CD8-positive, alpha-beta memory T cell (primary cell): ENCODE measurements around the gene CCDC152. TPM values are rescaled to one million over a fixed set of nuclear protein-coding genes. Genes with fewer than 3 reads are reported as not detected.

Source experiments
- CTCF ChIA-PET: fragments of 350-600 bp; sonication (Branson Sonifier 250); formaldehyde crosslinking; loops from one replicate; lab custom pipeline; 2021; ENCODE audit warnings: antibody characterized with exemption; lab: Charles Lee
- POLR2A ChIA-PET: fragments of 350-600 bp; sonication (Branson Sonifier 250); formaldehyde crosslinking; loops from one replicate; lab custom pipeline; 2021; ENCODE audit warnings: antibody characterized with exemption; lab: Charles Lee
- DNase-seq, 5 donors: peaks; one replicate each; pipeline versions ENCODE4 v3.0.0 to v3.0.0-alpha.2; 2020 to 2022; ENCODE audit warnings: mixed read lengths in 1 of 5
- H3K27ac ChIP-seq: one replicate; pipeline ENCODE4 v1.7.0; 2013; ENCODE audit warnings: low read depth, mild to moderate bottlenecking, low read length, moderate library complexity
- H3K27me3 ChIP-seq: 2 replicates; pipeline ENCODE4 v1.7.0; 2013; ENCODE audit warnings: low read length, mild to moderate bottlenecking; ENCODE audit not compliant: insufficient read depth, poor library complexity, severe bottlenecking
- H3K36me3 ChIP-seq: 2 replicates; pipeline ENCODE4 v1.7.0; 2013; ENCODE audit warnings: mild to moderate bottlenecking, low read length, moderate library complexity; ENCODE audit not compliant: insufficient read depth
- H3K4me1 ChIP-seq: 2 replicates; pipeline ENCODE4 v1.7.0; 2013; ENCODE audit warnings: mild to moderate bottlenecking, low read length, moderate library complexity; ENCODE audit not compliant: insufficient read depth
- H3K4me3 ChIP-seq: 2 replicates; pipeline ENCODE4 v1.7.0; 2013; ENCODE audit warnings: mild to moderate bottlenecking, low read length
- H3K9me3 ChIP-seq: 2 replicates; pipeline ENCODE4 v1.7.0; 2013; ENCODE audit warnings: mild to moderate bottlenecking, low read length
- H3K27ac Mint-ChIP-seq, 8 donors: one replicate each; pipeline ENCODE4 v1.8.0; 2020 to 2021; ENCODE audit warnings: mixed read lengths in 8 of 8, mild to moderate bottlenecking in 6 of 8, inconsistent platforms in 3 of 8, moderate library complexity in 3 of 8
- H3K27me3 Mint-ChIP-seq, 2 donors: one replicate each; pipeline ENCODE4 v1.8.0; 2020 to 2021; ENCODE audit warnings: mixed read lengths in 2 of 2, mild to moderate bottlenecking in 1 of 2, moderate library complexity in 1 of 2
- H3K36me3 Mint-ChIP-seq, 3 donors: one replicate each; pipeline ENCODE4 v1.8.0; 2020 to 2021; ENCODE audit warnings: mixed read lengths in 3 of 3, inconsistent platforms in 1 of 3, mild to moderate bottlenecking in 1 of 3
- H3K4me1 Mint-ChIP-seq, 3 donors: one replicate each; pipeline ENCODE4 v1.8.0; 2020 to 2021; ENCODE audit warnings: mixed read lengths in 3 of 3, inconsistent platforms in 1 of 3, mild to moderate bottlenecking in 1 of 3
- H3K4me3 Mint-ChIP-seq, 7 donors: one replicate each; pipeline ENCODE4 v1.8.0; 2020 to 2021; ENCODE audit warnings: mixed read lengths in 7 of 7, mild to moderate bottlenecking in 6 of 7, moderate library complexity in 4 of 7, inconsistent platforms in 2 of 7
- H3K9me3 Mint-ChIP-seq, 5 donors: one replicate each; pipeline ENCODE4 v1.8.0; 2020 to 2022; ENCODE audit warnings: mixed read lengths in 5 of 5, mild to moderate bottlenecking in 3 of 5, moderate library complexity in 2 of 5, inconsistent platforms in 1 of 5
- polyA plus RNA-seq: library from polyadenylated mRNA; unstranded; fragments of 300-500 nt; fragmentation: Illumina TruSeq; gene quantifications from one replicate; pipeline ENCODE4 v1.2.3, GENCODE V29; 2021
- total RNA-seq, 2 experiments: library from RNA; stranded (reverse); gene quantifications; one replicate each; pipeline ENCODE4 v1.2.3, GENCODE V29; 2021

Gene CCDC152
- total and polyA plus RNA-seq, 3 experiments from 2014 or later: 3.4 to 16.2 (median 14.5) TPM

DNA sequence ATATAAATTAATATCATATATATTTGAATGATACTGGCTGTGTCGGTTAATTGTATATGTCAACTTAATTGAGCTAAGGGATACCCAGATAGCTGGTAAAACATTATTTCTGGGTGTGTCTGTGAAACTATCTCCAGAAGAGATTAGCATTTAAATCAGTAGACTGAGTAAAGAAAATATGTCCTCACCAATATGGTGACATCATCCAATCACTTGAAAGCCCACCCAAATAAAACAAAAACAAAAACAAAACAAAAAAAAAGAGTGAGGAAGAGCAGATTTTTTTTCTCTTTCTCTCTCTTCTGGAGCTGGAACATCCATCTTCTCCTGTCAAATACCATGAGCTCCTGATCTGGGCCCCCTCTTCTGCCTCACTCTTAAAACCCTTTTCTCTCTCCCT lies 15.7 kb upstream of the CCDC152 start:
- no peak overlapping the region for H3K27ac Mint-ChIP-seq
- Histone ChIP-seq H3K27me3 (no peaks in the 10 kb centered on the region), H3K36me3 (no peaks in the 10 kb centered on the region), H3K4me1 (no peaks in the 10 kb centered on the region), H3K9me3 (no peaks in the 10 kb centered on the region), H3K4me3 (no peak overlapping the region), H3K27ac (no peak overlapping the region)
- H3K36me3 Mint-ChIP-seq: no peaks in the 10 kb centered on the region
- ChIA-PET CTCF (no interaction called here), POLR2A (no interaction called here)
- no peak for DNase-seq
- H3K9me3 Mint-ChIP-seq: peaks cover 0 to 7% (median 4%) of the 10 kb centered on the region in 5 donors
- H3K4me3 Mint-ChIP-seq: no peak overlapping the region
- no peaks in the 10 kb centered on the region for H3K4me1 Mint-ChIP-seq
- no peaks in the 10 kb centered on the region for H3K27me3 Mint-ChIP-seq

DNA sequence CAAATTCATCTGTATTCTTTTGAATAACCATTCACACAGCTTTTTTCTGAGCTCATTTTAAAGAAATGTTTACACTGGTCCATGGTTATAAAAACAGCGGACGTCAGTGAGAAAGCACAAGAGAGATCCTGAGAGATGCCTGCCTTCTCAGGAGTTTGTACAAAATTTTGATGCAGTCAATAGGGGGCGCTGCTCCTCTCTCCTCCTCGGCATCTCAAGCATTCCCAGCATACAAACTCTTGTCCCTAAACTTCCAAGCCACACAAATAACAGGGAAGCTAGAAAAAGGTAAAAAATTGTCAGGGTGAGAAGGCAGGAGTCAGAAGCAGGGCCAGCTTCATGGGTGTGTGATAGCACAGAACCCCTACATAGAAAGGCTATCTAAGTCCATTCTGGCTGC lies 11.2 kb upstream of the CCDC152 start:
- Mint-ChIP-seq H3K4me1 (peaks cover 8 to 26% (median 9%) of the 10 kb centered on the region in 3 donors), H3K4me3 (no peak overlapping the region), H3K36me3 (peaks cover 0 to 2% (median 0%) of the 10 kb centered on the region in 3 donors), H3K27me3 (no peaks in the 10 kb centered on the region), H3K9me3 (peaks cover 0 to 5% (median 4%) of the 10 kb centered on the region in 5 donors), H3K27ac (no peak overlapping the region)
- Histone ChIP-seq H3K36me3 (no peaks in the 10 kb centered on the region), H3K27me3 (no peaks in the 10 kb centered on the region), H3K27ac (no peak overlapping the region), H3K4me3 (no peak overlapping the region), H3K9me3 (no peaks in the 10 kb centered on the region), H3K4me1 (no peaks in the 10 kb centered on the region)
- ChIA-PET CTCF (interaction anchor here (1.4 to 1.6 kb wide), 2 partner anchors 13 to 24 kb away, joined by 4 read pairs; no protein-coding TSS in a partner anchor), POLR2A (no interaction called here)
- no peak for DNase-seq

DNA sequence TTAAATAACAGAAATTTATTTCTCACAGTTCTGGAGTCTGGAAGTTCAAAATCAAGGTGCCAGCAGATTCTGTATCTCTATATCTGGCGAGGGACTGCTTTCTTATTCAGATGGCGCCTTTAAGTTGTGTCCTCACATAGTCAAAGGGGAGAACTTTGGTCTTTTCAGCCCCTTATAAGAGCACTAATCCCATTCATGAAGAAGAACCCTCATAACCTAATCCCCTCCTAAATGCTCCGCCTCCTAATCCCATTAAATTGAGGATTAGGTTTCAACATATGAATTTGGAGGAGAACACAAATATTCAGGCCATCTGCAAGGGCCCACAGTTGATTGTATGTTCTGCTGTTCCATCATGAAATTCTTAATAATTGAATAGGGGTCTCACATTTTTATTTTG lies 10.8 kb upstream of the CCDC152 start:
- Mint-ChIP-seq H3K27ac (no peak overlapping the region), H3K4me3 (no peak overlapping the region), H3K27me3 (no peaks in the 10 kb centered on the region), H3K9me3 (peaks cover 0 to 5% (median 4%) of the 10 kb centered on the region in 5 donors), H3K4me1 (peaks cover 8 to 26% (median 9%) of the 10 kb centered on the region in 3 donors), H3K36me3 (peaks cover 0 to 3% (median 0%) of the 10 kb centered on the region in 3 donors)
- no peak overlapping the region for H3K4me3 ChIP-seq
- ChIA-PET POLR2A (no interaction called here), CTCF (interaction anchor here (1.4 to 1.6 kb wide), 2 partner anchors 13 to 24 kb away, joined by 4 read pairs; no protein-coding TSS in a partner anchor)
- no peak overlapping the region for H3K27ac ChIP-seq
- no peaks in the 10 kb centered on the region for H3K9me3 ChIP-seq
- no peaks in the 10 kb centered on the region for H3K4me1 ChIP-seq
- no peak for DNase-seq
- no peaks in the 10 kb centered on the region for H3K27me3 ChIP-seq
- H3K36me3 ChIP-seq: no peaks in the 10 kb centered on the region

DNA sequence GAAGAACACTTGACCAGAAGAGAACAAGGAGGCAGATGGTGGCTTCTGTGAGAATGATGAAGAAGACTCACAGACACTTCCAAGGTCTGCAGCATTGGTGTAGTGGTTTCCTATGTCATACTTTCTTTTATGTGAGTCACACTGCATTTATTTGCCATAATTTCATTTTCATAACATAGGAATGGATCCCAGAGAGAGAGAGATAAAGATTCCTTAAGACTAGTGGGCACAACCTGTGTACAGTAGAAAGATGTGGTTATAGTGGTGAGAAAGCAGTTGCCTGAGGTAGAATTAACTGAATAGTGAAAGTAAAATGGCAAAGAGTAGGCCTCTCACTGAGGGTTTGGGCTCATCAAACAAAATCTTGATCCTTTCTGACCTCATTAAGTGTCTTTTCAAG lies 7.6 kb upstream of the CCDC152 start:
- H3K36me3 Mint-ChIP-seq: peaks cover 0 to 3% (median 0%) of the 10 kb centered on the region in 3 donors
- H3K9me3 ChIP-seq: no peaks in the 10 kb centered on the region
- H3K27me3 ChIP-seq: no peaks in the 10 kb centered on the region
- peak overlapping the region in 1 of 7 donors; percentile 13 for H3K4me3 Mint-ChIP-seq
- DNase-seq: no peak
- ChIA-PET POLR2A (no interaction called here), CTCF (no interaction called here)
- H3K4me1 ChIP-seq: no peaks in the 10 kb centered on the region
- no peaks in the 10 kb centered on the region for H3K27me3 Mint-ChIP-seq
- peaks cover 8 to 26% (median 9%) of the 10 kb centered on the region in 3 donors for H3K4me1 Mint-ChIP-seq
- H3K9me3 Mint-ChIP-seq: no peaks in the 10 kb centered on the region
- H3K4me3 ChIP-seq: no peak overlapping the region
- H3K27ac ChIP-seq: no peak overlapping the region
- peak overlapping the region in 3 of 8 donors; percentile 35 to 48 (median 47) for H3K27ac Mint-ChIP-seq
- H3K36me3 ChIP-seq: no peaks in the 10 kb centered on the region

DNA sequence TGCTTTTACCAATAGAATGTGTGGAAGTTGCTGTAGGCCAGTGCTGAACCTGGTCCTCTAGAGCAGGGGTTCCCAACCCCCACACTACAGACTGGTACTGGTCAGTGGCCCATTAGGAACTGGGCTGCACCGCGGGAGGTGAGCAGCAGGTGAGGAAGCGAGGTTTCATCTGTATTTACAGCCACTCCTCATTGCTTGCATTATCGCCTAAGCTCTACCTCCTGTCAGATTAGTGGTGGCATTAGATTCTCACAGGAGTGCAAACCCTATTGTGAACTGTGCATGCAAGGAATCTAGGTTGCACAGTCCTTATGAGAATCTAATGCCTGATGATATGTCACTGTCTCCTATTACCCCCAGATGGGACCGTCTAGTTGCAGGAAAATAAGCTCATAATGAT lies 6.1 kb upstream of the CCDC152 start:
- ChIA-PET CTCF (no interaction called here), POLR2A (no interaction called here)
- Mint-ChIP-seq H3K27me3 (no peaks in the 10 kb centered on the region), H3K4me3 (no peak overlapping the region), H3K4me1 (peaks cover 8 to 26% (median 9%) of the 10 kb centered on the region in 3 donors), H3K36me3 (peaks cover 0 to 3% (median 0%) of the 10 kb centered on the region in 3 donors), H3K27ac (no peak overlapping the region), H3K9me3 (no peaks in the 10 kb centered on the region)
- no peaks in the 10 kb centered on the region for H3K9me3 ChIP-seq
- no peak for DNase-seq
- no peaks in the 10 kb centered on the region for H3K36me3 ChIP-seq
- H3K27me3 ChIP-seq: no peaks in the 10 kb centered on the region
- no peaks in the 10 kb centered on the region for H3K4me1 ChIP-seq
- H3K4me3 ChIP-seq: no peak overlapping the region
- no peak overlapping the region for H3K27ac ChIP-seq

DNA sequence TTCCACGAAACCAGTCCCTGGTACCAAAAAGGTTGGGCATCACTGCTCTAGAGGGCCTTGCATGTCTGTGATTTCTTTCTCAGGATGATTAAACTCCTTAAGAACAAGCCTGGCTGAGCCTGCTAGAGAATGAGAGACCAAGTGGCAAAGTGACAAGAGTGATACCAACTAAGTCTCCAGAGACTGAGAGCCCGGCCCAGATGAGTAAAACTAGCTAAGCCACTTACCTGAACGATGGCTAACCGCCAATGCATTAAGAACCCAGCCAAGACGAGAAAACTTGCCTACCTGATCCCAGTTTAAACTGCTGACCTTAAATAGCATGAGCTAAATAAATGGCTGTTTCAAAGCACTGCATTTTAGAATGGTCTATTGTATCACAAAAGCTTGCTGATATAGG lies 5.6 kb upstream of the CCDC152 start:
- H3K27ac Mint-ChIP-seq: no peak overlapping the region
- H3K4me1 Mint-ChIP-seq: peaks cover 8 to 26% (median 9%) of the 10 kb centered on the region in 3 donors
- Histone ChIP-seq H3K9me3 (no peaks in the 10 kb centered on the region), H3K36me3 (no peaks in the 10 kb centered on the region), H3K27ac (no peak overlapping the region), H3K27me3 (no peaks in the 10 kb centered on the region), H3K4me1 (no peaks in the 10 kb centered on the region), H3K4me3 (no peak overlapping the region)
- H3K4me3 Mint-ChIP-seq: no peak overlapping the region
- H3K36me3 Mint-ChIP-seq: peaks cover 0 to 3% (median 0%) of the 10 kb centered on the region in 3 donors
- ChIA-PET POLR2A (no interaction called here), CTCF (no interaction called here)
- no peaks in the 10 kb centered on the region for H3K9me3 Mint-ChIP-seq
- H3K27me3 Mint-ChIP-seq: no peaks in the 10 kb centered on the region
- DNase-seq: no peak

DNA sequence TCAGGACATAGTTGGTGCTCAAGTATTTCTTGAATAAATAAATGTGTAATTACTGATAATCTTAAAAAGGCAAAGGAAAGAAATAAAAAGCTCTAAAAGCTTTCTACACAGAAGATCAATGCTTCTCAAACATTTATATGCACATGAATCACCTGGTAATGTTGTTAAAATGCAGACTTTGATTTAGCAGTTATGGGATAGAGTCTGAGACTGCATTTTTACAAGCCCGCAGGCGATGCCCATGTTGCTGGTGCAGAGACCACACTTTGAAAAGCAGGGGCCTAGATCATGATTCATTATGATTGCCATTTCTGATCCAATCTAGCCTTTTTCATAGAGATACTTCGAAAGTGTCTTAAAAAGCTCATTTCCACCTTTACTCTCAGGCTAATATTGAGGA lies 3.5 kb upstream of the CCDC152 start:
- Histone ChIP-seq H3K27ac (no peak overlapping the region), H3K27me3 (no peaks in the 10 kb centered on the region), H3K4me3 (no peak overlapping the region), H3K4me1 (no peaks in the 10 kb centered on the region), H3K9me3 (no peaks in the 10 kb centered on the region), H3K36me3 (no peaks in the 10 kb centered on the region)
- no peaks in the 10 kb centered on the region for H3K9me3 Mint-ChIP-seq
- no peak for DNase-seq
- H3K36me3 Mint-ChIP-seq: peaks cover 0 to 4% (median 3%) of the 10 kb centered on the region in 3 donors
- H3K4me3 Mint-ChIP-seq: no peak overlapping the region
- POLR2A ChIA-PET: no interaction called here
- no peak overlapping the region for H3K27ac Mint-ChIP-seq
- H3K4me1 Mint-ChIP-seq: peaks cover 13 to 26% (median 19%) of the 10 kb centered on the region in 3 donors
- peaks cover 0 to 6% of the 10 kb centered on the region in 2 donors for H3K27me3 Mint-ChIP-seq
- CTCF ChIA-PET: no interaction called here

DNA sequence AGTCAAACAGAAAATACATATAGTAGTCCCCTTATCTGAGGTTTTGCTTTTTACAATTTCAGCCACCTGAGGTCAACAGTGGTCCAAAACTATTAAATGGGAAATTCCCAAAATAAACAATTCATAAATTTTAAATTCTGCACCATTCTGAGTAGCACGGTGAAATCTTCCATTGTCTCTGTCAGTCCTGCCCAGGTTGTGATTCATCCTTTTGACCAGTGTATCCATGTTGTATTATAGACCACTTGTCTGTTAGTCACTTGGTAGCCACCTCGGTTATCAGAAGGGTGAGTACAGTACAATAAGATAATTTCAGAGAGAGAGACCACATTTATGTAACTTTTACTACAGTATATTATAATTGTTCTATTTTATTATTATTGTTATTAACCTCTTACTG lies 2.8 kb downstream of the CCDC152 start:
- Histone ChIP-seq H3K4me1 (no peaks in the 10 kb centered on the region), H3K27ac (no peak overlapping the region), H3K36me3 (no peaks in the 10 kb centered on the region), H3K9me3 (no peaks in the 10 kb centered on the region), H3K4me3 (no peak overlapping the region), H3K27me3 (no peaks in the 10 kb centered on the region)
- Mint-ChIP-seq H3K9me3 (no peaks in the 10 kb centered on the region), H3K36me3 (peaks cover 0 to 22% (median 1%) of the 10 kb centered on the region in 3 donors), H3K27ac (no peak overlapping the region), H3K27me3 (peaks cover 4 to 15% of the 10 kb centered on the region in 2 donors), H3K4me3 (no peak overlapping the region), H3K4me1 (peaks cover 9 to 17% (median 9%) of the 10 kb centered on the region in 3 donors)
- POLR2A ChIA-PET: no interaction called here
- CTCF ChIA-PET: no interaction called here
- DNase-seq: no peak
